ENCODE data around the gene PDIA2.

Gene PDIA2

GRCh38 chr16:278863-279366, 4.0 kb upstream of the PDIA2 start:
- no peak overlapping the region for H3K27ac ChIP-seq
- no peak for TF ChIP-seq ZFX (IDR thresholded peaks at IDR 0.05)
- TF ChIP-seq, protein P1, sequence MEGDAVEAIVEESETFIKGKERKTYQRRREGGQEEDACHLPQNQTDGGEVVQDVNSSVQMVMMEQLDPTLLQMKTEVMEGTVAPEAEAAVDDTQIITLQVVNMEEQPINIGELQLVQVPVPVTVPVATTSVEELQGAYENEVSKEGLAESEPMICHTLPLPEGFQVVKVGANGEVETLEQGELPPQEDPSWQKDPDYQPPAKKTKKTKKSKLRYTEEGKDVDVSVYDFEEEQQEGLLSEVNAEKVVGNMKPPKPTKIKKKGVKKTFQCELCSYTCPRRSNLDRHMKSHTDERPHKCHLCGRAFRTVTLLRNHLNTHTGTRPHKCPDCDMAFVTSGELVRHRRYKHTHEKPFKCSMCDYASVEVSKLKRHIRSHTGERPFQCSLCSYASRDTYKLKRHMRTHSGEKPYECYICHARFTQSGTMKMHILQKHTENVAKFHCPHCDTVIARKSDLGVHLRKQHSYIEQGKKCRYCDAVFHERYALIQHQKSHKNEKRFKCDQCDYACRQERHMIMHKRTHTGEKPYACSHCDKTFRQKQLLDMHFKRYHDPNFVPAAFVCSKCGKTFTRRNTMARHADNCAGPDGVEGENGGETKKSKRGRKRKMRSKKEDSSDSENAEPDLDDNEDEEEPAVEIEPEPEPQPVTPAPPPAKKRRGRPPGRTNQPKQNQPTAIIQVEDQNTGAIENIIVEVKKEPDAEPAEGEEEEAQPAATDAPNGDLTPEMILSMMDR (conservative IDR thresholded peaks at IDR 0.05), result no peak

DNA sequence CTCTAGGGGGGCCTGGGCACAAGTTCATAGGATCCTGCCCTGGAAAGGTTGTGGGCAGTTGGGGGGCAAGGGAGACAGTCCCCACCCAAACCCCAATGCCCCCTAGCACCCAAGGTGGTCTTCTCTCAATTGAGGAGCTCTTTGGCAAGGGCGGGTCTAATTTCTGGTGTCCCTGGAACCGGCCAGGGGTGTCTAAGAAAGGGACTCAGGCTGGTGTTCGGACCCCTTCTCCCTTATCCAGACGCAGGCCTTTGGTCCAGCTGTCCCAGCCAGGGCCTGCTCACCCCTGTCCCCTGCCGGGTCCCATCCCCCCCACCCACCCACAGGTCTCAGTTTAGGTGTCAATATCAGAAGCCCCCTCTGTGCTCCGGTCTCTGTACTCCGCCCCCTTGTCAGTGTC, 3.4 kb upstream of the PDIA2 start:
- TF ChIP-seq ZFX (IDR thresholded peaks at IDR 0.05), result no peak
- TF ChIP-seq, protein P1 (conservative IDR thresholded peaks at IDR 0.05), result no peak

GRCh38 chr16:280005-280460, 2.9 kb upstream of the PDIA2 start:
- no peak overlapping the region for H3K27ac ChIP-seq
- no peak for TF ChIP-seq ZFX (IDR thresholded peaks at IDR 0.05)
- TF ChIP-seq, protein P1 (conservative IDR thresholded peaks at IDR 0.05), result no peak

More for the DNA sequence above, 3.4 kb upstream of the PDIA2 start:
- H3K27ac ChIP-seq, result no peak overlapping the region

DNA sequence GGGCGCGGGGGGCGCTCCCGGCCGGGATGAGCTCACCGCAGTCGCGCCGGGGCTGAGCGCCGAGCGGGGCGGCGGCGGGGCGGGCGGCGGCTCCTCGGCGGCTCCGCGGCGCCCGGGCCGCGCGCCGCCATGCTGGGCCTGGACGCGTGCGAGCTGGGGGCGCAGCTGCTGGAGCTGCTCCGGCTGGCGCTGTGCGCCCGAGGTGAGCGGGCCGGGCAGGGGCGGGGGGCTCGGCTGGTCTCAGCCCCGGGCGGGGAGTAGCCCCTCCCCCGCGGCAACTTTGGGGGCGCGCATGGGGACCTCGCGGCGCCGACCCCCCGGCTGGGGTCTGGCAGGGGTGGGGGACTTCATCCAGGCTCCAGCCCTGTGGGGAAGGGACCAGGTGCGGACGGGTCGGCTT, 2.4 kb upstream of the PDIA2 start, which contains the start of gene ARHGDIG:
Gene ARHGDIG, plus strand, starts transcription at position 40 of the 400 bp plus-strand sequence. Its CDS starts 90 bp downstream, at position 130.
- no peak within 1 kb of the TSS for H3K27ac ChIP-seq
- TF ChIP-seq, protein P1 (conservative IDR thresholded peaks at IDR 0.05), result no peak
- no peak for TF ChIP-seq ZFX (IDR thresholded peaks at IDR 0.05)

GRCh38 chr16:280991-281659, 1.8 kb upstream of the PDIA2 start:
- TF ChIP-seq, protein P1 (conservative IDR thresholded peaks at IDR 0.05), result no peak
- no peak for TF ChIP-seq ZFX (IDR thresholded peaks at IDR 0.05)
- H3K27ac ChIP-seq, result no peak overlapping the region

GRCh38 chr16:281660-282255, 1.2 kb upstream of the PDIA2 start:
- no peak overlapping the region for H3K27ac ChIP-seq
- no peak for TF ChIP-seq ZFX (IDR thresholded peaks at IDR 0.05)
- TF ChIP-seq, protein P1 (conservative IDR thresholded peaks at IDR 0.05), result no peak

- no peak overlapping the region for H3K27ac ChIP-seq
- no peak for TF ChIP-seq ZFX (IDR thresholded peaks at IDR 0.05)
- TF ChIP-seq, protein P1 (conservative IDR thresholded peaks at IDR 0.05), result no peak
Measured at GRCh38 chr16:282491-282890, 473 bp upstream of the PDIA2 start.
